Brain microvascular endothelial cell (primary cell): ENCODE measurements around the gene RFC1.
"Not testable (repeated sequence)": the region's sequence is repeated elsewhere in the genome, so short reads cannot be mapped to it uniquely, and the experiment has no call there.

Source experiments
- DNase-seq: peaks from one replicate; pipeline ENCODE4 v3.0.0-alpha.2; 2020
- H3K27ac ChIP-seq: fragments of 250-450 bp; sonication (Bioruptor Pico); 2 replicates; pipeline ENCODE4 v1.5.1; 2020; ENCODE audit warnings: mild to moderate bottlenecking, moderate library complexity
- H3K27me3 ChIP-seq: fragments of 250-450 bp; sonication (Bioruptor Pico); replicated peaks from 2 replicates; pipeline ENCODE4 v1.5.1; 2020; ENCODE audit warnings: mild to moderate bottlenecking
- H3K36me3 ChIP-seq: fragments of 250-450 bp; sonication (Bioruptor Pico); replicated peaks from 2 replicates; pipeline ENCODE4 v1.5.1; 2020; ENCODE audit warnings: mild to moderate bottlenecking
- H3K4me3 ChIP-seq: 2 replicates; pipeline ENCODE4 v1.5.1; 2011; ENCODE audit warnings: low read depth, mild to moderate bottlenecking, control low read depth, low read length, moderate library complexity
- in situ Hi-C: cut with HindIII; loops from 2 replicates; pipeline ENCODE4 v1.10.0; 2017; ENCODE audit warnings: low sequenced_read_pairs, low pct_ligation_motif_present
- TF ChIP-seq, protein P1 (sequence below): IDR thresholded peaks from 2 replicates; pipeline ENCODE4 v1.5.1; 2011; ENCODE audit warnings: low read depth, mild to moderate bottlenecking, moderate library complexity, low read length, control low read depth, inconsistent platforms; ENCODE audit errors: missing control alignments

RFC1 gene

GRCh38 chr4:39367166-39367565 lies 1.0 kb upstream of the RFC1 start:
- Histone ChIP-seq H3K27me3 (no peaks in the 10 kb centered on the region), H3K4me3 (no peak overlapping the region), H3K27ac (no peak overlapping the region), H3K36me3 (peaks cover 2% of the 10 kb centered on the region)
- TF ChIP-seq, protein P1, sequence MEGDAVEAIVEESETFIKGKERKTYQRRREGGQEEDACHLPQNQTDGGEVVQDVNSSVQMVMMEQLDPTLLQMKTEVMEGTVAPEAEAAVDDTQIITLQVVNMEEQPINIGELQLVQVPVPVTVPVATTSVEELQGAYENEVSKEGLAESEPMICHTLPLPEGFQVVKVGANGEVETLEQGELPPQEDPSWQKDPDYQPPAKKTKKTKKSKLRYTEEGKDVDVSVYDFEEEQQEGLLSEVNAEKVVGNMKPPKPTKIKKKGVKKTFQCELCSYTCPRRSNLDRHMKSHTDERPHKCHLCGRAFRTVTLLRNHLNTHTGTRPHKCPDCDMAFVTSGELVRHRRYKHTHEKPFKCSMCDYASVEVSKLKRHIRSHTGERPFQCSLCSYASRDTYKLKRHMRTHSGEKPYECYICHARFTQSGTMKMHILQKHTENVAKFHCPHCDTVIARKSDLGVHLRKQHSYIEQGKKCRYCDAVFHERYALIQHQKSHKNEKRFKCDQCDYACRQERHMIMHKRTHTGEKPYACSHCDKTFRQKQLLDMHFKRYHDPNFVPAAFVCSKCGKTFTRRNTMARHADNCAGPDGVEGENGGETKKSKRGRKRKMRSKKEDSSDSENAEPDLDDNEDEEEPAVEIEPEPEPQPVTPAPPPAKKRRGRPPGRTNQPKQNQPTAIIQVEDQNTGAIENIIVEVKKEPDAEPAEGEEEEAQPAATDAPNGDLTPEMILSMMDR = no peak
- no peak for DNase-seq
- in situ Hi-C loops = no loop called here

- Histone ChIP-seq H3K27me3 (no peaks in the 10 kb centered on the region), H3K36me3 (peaks cover 2% of the 10 kb centered on the region), H3K27ac (peak overlapping the region; percentile 83), H3K4me3 (peak overlapping the region; percentile 96)
- in situ Hi-C loops = no loop called here
- TF ChIP-seq, protein P1 = no peak
- DNase-seq = no peak
Measured at GRCh38 chr4:39365360-39365759, 802 bp downstream of the RFC1 start.

DNA sequence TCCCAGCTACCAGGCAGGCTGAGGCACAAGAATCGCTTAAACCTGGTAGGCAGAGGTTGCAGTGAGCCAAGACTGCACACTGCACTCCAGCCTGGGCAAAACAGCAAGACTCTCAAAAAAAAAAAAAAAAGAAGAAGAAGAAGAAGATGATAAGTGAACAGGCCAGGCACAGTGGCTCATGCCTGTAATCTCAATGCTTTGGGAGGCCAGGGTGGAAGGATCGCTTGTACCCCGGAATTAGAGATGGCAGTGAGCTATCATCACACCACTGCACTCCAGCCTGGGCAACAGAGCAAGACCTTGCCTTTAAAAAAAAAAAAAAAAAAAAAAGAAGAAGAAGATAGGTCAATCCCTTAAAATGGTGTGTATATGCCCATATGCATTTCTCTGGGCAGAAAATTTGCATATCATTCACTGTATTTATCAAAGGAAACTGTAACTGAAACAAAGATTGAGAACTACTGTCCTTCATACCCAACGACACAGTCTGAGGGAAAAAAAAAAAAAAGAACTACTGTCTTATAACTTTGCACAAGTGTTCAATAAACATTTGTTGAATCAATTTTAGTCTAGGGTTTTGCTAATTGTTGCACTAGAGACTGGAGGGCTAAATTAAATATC lies 2.3 kb downstream of the RFC1 start:
- in situ Hi-C loops = no loop called here

DNA sequence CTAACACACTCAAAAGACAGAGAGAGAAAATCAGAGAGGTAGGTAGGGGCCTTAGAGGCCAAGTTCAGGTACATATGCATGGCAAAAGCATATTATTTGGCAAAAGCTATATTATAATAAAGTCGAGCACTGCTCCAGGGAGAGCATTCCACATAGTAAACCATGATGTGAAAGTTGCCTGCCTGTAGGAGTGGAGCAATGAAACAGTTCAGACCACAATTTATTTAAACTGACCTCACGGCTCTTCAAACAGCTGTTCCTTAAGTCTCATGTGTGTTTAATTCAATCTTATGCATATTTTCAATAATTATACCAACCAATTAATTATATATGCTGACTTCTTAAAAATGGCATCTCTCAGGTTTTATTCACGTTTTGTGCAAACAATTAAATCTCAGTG lies 3.3 kb downstream of the RFC1 start:
- H3K27me3 ChIP-seq = no peaks in the 10 kb centered on the region
- in situ Hi-C loops = no loop called here
- H3K4me3 ChIP-seq = no peak overlapping the region
- H3K27ac ChIP-seq = no peak overlapping the region
- peaks cover 2% of the 10 kb centered on the region for H3K36me3 ChIP-seq
- no peak for DNase-seq
- TF ChIP-seq, protein P1 = no peak

More for the DNA sequence above, 2.3 kb downstream of the RFC1 start:
- TF ChIP-seq, protein P1 = no peak
- Histone ChIP-seq H3K27me3 (no peaks in the 10 kb centered on the region), H3K36me3 (peaks cover 2% of the 10 kb centered on the region), H3K4me3 (no peak overlapping the region), H3K27ac (no peak overlapping the region)
- no peak for DNase-seq

DNA sequence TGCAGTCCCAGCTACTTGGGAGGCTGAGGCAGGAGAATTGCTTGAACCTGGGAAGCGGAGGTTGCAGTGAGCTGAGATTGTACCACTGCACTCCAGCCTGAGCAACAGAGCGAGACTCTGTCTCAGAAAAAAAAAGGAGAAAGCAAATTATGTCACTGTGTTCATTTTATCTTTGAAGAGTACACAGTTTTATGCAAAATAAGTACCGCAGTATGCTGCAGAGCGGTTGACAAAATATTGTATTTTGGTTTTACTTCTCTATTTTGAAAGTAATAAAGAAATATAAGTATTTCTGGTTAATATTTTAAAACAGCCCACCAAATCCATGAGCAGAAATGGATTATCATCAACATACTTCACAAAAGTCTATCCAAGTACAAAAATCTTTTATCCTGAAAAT lies 5.6 kb downstream of the RFC1 start:
- H3K27me3 ChIP-seq, DNase-seq, in situ Hi-C loops, H3K4me3 ChIP-seq, H3K27ac ChIP-seq, H3K36me3 ChIP-seq: not testable (repeated sequence)

GRCh38 chr4:39357002-39357401 lies 9.2 kb downstream of the RFC1 start:
- no peak for DNase-seq
- TF ChIP-seq, protein P1 = no peak
- Histone ChIP-seq H3K4me3 (no peak overlapping the region), H3K27me3 (no peaks in the 10 kb centered on the region), H3K36me3 (no peaks in the 10 kb centered on the region), H3K27ac (no peak overlapping the region)
- in situ Hi-C loops = no loop called here
